Activated gamma-delta T cell (primary cell): ENCODE results near the gene GBX1.

Experiments used
- DNase-seq: peaks from one replicate; lab custom pipeline; 2025; lab: John Stamatoyannopoulos, UW

The GBX1 gene

DNA sequence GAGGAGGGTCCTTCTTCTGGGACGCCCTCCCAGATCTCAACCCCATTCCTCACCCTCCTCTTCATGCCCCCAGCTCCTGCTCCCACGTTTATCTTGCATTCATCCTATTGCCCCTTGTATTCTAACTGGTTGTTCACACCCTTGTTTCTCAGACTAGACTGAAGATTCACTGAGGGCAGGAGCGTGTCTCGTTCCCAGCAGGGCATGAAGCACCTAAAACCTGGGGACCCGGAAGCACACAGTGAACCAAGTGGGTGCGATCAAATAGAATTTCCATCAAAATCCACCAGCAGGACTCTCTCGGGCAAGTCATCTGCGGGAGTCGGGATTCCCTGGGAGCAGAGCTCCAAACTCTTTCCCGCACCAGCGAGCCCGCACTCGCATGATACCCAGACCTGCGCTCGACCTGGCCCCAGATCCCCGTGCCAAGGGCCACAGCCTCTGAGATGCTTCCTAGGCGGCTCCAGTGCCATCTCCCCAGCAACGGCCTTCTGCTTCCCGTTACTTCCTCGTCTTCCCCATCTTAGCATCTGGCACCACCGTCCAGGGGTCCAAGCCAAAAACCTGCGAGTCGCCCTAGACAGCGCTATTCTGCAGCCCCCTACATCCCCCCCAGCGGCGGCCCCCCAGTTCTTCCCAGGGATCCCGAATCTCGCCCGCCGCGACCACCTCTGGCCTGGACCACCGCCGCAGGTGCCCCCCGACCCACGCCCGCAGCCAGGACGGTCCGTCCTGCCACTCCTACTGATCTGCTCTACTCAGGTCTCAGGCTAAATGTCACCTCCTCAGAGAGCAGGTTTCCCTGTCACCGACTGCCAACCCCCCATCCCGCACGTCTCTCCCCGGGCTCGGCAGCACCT is 6.1 kb upstream of the GBX1 start:
- DNase-seq, result no peak

DNA sequence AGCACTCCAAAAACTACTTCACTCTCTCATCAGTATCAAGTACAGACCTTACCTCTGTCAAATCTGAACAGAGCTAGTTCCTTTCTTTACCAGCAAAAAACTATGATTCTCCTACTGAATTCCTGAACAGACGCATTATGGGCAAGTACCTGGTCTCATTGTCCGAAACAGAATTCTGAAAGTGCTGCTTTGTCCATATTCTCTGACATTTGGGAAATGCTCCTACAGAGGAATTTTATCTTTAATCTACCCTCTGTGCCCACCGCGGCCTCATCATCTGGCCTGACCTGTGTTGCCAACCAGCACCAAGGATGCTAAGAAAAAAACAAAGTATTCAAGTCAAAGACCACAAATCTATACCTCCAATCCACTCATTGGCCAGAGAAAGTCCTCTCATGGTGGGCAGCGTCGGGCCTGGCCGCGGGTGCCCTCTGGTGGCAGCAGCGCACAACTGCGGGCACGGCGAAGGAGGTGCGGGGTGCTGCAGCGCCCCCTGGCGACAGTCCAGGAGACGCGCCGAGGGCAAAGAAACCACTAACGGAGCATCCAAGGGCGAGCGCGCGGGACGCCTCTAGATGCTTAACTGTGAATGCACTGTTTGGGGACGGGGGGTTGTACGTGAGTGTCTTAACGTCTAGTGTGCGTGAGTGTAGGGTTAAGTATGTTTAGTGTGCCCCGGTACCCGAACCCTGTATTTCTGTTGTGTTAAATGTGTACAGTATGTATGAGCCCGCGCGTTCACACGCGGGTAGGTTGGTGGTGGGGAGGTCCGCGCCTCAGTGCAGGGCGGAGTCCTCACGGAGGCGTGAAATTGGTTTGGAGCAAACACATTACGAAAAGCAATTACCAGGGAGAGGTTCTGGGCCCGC is 5.0 kb upstream of the GBX1 start:
- DNase-seq, result peak; percentile 64

DNA sequence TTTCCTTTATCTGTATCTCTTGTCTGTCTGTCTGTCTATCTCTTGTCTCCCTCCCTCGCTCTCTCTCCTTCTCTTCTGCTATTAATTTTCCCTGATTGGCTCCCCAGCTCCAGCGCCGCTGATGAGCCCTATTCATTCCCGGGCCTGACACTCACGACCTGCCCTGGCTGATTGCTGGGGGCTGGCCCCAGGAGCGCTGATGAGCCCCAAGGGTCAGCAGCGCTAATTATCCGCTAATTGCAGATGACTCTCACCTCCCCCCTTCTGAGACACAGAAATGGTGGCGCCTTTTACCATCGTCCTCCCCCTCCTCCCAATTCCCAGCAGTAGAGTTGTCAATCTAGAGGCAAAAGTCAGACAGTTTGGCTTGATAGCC is 1.3 kb upstream of the GBX1 start:
- no peak for DNase-seq

DNA sequence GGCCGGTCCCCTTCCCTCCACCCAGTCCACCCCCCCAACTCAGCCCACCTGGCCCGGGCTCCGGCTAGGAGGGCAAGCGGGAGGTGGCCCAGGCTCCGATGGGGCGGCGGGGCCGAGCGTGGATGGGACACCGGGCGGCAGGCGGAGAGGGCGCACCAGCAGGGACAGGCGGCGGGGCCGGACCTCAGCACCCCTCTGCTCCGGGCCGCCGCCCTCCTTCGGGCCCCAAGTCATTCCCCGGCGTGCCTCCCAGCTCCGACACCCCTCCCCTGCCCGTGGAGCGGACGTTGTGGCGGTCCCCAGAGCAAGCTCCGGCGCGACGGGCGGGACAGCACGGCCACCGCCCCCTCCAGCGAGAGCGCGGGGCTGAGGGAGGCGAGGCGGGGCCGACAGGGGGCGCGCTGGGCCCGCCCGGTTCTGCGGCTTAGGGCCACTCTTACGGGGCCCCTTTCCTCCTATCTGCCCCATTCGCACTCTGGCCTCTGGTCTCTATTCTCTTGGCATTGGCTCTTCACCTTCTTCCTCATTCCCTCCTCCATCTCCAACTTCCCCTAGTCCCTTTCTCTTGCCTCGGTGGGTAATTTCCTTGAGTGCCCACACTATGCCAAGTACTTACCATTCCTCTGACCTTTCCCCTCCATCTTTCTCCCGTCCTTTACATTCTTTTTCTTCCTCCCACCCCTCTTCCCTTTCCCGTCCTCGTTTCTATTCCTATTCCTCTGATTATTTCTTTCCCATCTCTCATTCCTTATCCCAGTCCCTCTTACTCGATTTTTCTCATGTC is 701 bp upstream of the GBX1 start:
- DNase-seq, result peak; percentile 38

DNA sequence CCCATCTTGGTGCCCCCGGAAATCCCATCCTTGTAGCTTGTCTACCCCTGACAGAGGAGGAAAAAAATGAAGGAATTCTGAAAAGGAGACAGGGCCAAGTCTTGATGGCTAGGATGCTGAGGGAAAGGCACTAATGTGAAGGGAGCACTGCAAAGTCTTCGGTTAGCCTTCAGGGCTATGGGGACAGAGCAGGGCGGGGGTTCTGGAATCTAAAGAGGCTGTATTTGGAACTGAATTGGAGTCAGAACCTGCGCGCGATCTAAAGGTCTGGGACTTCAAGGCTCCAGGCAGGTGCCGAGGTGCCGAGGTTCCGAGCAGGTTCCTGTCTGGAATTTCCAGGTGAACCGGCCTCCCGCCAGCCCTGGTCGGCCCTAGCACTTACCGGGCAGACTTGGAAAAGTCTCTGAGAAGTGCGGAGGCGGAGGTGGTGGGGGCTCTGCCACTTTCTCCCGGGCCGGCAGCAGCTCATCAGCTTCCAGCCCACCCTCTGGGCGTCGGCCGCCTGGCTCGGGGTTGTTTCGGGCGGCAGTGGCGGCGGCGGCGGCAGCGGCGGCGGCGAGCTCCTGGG is 781 bp downstream of the GBX1 start:
- DNase-seq, result no peak

DNA sequence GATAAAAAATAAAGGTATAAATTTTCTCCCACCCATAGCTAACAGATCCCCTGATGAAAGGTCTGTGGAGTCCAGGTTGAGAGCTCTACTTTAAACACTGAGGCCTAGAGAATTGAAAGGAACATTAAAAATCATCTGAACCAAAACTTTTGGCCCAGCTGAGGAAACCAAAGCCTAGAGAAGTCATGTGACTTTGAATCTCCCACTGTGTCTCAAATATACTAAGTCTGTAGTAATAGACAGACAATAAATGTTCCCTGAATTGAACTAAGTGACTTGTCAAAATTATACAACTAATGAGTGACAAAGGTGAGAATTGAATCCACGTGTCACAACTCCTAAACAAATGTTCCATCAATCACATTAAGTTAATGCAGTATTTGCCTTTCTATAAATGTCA is 5.7 kb downstream of the GBX1 start:
- DNase-seq, result no peak

DNA sequence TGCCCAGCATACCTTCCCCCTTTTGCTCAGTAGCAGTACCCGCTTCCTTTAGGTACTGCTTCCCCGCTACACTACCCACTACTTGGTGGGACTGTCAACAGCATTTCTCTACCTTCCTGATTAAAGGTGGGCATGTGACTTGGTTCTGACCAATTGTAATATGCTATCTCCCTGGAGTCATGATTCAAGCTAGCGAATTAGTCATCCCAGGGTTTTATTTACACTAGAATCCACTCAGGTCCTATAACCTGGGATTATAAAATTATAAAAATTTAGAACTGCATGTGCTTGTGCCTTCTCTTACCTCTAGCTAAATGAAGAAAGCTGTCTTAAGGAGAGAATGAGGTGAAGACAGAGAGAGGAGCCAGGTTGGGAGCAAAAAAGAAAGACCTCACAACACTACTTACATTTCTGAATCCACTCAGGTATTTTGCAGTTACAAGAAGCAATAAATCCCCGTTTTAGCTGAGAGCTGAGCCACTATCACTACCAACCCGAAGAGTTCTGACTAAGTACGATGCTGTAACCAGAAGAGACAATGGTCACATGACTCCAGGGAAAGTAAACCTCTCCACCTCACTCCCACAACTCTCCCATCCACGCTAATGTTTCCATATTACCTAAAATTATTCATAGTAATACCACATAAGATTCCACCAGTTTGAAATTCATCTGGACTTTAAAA is 9.7 kb downstream of the GBX1 start:
- DNase-seq, result no peak

DNA sequence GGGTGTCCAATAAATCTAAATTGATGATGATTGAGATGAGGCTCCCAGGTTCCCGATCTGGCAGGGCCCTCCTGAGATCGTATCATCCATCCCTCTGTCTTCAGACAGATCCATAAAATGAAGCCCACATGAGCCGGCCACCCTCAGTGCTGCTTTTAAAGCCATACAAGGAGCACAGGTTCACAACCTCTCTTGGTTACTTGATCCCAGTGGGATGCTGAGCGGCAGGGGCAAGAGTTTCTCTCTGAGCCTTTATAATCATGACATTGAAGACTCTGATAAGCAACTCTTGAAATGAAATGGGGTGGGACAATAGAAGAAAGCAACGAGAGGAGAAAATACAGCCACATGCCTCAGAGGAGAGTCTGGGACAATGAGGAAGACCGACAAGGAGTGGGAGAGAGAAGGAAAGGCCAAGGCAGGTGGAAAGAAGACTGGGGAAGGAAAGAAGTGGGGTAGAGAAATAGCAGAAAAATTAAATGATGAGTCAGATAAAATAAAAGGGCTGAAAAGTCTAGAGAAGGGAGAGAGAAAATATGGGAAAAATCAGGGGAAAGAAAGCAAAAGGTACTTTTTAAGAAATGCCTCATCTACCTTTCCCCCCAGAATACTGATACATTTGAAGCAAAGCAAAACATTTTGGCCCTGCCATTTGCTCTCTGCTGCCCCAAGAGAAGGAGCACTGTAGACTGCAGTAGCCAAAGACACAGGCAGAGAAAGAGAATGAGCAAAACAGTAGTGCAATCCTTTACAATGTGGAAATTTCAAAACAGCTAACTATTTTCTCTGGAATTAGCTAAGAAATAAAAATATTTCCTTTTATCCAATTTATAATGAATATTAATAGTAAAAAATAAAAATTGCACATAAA is 14.6 kb downstream of the GBX1 start:
- no peak for DNase-seq

DNA sequence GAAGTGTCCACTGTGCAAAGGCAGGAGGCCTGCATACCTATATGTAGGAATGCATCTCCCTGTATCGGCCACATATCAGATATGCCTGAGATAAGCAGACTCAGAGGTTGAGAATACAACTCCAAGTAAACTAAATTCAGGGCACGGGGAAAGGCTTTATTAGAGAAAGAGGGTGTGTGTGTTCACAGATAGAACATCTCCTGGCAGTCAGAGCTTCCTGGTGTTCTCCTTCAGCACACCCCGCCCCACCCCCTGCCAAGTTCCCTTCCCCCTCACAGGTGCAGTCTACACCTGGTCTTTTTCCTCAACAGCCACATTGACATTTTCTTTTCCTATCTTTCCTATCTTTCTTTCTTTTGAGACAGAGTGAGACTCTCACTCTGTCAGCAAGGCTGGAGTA is 17.1 kb downstream of the GBX1 start:
- DNase-seq, result no peak

DNA sequence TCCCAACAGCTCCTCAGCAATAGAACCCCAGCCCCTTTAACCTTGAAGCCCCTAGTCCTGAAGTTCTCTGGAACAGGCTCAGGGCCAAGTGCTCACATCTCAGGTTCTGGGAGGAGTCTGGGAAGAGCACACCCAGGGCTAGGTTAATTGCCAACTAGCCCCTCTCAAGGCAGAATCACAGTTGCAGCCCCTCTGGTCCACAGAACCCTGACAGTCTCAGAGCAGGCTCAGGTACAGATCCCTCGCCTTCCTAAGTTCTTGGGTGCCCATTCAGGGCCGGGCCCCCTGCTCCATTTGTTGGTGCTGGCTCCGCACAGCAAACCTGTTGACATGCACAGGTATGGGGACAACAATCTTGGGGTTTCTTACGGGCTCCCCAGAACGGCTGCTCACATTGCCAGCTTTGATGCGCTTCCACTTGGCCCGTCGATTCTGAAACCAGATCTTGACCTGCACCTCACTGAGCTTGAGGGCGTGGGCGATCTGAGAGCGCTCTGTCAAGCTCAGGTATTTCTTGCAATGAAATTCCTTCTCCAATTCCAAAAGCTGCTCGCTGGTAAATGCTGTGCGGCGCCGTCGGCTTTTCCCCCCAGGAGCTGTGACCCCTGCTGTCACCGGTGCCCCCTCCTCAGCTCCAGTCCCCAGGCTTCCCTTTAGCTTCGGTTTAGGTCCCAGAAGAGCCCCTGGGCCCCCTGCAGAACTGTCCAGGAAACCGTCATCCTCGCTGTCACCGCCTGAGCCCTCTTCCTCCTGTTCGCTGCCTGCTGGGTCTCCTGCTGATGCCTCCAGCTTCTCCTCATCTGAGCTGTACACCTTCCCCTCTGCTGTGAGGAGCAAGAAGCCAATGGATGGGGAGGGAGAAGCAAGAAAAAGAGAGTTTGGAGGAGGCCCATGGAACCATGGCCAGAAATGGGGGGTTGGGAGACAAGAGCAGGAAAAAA is 18.9 kb downstream of the GBX1 start:
- DNase-seq, result no peak

DNA sequence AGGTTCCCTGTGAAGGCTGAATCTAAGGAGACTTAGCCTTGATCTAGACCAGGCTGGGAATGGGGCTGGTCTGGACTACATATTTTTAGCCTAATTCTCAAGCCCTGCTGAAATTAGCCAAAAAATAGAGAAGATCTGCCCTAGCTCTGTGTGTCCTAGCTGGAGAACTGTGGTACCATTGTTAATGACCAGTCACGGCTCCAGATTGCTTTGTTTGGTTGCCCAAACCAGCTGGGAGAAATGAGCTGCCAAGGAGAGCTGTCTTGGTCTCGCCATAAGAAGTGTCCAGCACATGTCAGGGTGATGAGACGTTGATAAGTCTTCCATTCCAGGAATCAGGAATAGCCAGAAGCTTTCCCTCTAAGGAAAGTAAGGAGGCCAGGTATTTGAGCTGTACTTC is 20.7 kb downstream of the GBX1 start:
- DNase-seq, result no peak

DNA sequence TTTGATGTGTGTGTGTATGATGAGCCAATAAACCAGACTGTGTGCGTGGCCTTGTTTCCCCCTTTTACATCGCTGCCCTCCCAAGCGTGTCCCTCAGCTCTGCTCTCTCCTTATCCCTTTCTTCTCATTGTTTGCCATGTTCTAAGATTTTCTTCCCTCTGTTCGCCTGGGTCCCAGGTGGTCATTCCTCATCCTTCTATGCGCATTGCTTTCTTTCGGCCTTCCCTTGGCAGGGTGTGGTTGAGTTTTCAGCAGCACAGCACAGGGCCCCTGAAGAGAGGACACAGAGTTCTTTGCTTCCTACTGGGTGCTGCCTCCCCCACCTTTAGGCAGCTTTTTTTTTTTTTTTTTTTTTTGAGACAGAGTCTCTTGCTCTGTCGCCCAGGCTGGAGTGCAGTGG is 23.1 kb downstream of the GBX1 start:
- DNase-seq, result no peak

DNA sequence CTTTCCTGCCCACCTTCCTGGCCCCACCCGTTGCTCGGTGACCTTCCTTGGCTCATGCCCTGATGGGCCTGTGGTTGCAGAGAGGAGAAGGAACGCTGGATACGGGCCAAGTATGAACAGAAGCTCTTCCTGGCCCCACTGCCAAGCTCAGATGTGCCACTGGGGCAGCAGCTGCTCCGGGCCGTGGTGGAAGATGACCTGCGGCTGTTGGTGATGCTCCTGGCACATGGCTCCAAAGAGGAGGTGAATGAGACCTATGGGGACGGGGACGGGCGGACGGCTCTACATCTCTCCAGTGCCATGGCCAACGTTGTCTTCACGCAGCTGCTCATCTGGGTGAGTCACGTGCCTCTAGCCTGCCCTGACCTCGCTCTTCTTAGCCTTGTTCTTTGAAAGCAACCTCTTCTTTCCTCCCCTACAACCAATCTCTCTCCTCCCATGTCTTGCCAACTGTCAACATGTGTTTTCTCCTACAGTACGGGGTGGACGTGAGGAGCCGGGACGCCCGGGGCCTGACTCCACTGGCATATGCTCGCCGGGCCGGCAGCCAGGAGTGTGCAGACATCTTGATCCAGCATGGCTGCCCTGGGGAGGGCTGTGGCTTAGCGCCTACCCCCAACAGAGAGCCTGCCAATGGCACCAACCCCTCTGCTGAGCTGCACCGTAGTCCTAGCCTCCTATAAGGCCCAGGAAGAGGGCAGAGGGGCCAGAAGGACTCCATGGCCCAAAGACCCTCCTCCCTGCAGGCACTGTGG is 24.1 kb downstream of the GBX1 start:
- no peak for DNase-seq

DNA sequence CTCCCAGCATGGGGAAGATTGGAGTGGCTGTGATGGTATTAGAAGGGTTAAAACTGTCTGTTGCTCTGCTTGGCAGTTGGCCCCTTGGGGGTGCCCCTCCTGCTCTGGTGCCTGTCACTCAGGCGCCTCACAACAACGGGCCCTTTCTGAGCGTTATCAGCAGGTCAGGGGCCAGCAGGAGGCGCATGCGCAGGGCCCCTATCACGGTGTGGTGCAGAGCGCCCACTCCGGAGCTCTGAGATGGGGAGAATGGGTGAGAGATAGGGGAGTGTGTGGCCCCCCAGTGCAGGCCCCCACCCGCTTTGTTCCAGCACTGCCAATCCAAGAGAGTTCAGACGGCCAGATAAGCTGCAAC is 24.8 kb downstream of the GBX1 start:
- no peak for DNase-seq

DNA sequence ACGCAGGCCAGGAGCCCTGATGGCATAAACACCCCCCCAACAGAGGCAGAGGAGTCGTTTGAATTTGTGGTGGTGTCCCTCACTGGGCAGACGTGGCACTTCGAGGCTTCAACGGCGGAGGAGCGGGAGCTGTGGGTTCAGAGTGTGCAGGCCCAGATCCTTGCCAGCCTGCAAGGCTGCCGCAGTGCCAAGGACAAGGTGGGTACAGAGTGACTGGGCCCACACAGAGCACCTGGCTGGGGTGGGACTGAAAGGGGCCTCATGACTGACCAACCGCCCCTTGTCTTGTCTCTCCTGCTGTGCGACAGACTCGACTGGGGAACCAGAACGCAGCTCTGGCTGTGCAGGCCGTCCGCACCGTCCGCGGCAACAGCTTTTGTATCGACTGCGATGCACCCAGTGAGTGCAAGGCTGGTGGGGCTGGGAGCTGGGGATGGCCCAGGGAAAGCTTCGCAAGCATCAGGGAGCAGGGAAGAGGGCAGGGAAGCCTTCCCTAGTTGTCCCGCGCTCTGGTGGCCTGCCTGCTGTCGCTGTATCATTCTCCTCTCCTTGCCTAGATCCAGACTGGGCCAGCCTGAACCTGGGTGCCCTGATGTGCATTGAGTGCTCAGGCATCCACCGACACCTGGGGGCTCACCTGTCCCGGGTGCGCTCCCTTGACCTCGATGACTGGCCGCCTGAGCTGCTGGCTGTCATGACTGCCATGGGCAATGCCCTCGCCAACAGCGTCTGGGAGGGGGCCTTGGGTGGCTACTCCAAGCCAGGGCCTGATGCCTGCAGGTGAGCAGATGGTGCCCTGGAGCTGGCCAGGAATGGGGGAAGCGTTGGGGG is 25.4 kb downstream of the GBX1 start:
- DNase-seq, result no peak

DNA sequence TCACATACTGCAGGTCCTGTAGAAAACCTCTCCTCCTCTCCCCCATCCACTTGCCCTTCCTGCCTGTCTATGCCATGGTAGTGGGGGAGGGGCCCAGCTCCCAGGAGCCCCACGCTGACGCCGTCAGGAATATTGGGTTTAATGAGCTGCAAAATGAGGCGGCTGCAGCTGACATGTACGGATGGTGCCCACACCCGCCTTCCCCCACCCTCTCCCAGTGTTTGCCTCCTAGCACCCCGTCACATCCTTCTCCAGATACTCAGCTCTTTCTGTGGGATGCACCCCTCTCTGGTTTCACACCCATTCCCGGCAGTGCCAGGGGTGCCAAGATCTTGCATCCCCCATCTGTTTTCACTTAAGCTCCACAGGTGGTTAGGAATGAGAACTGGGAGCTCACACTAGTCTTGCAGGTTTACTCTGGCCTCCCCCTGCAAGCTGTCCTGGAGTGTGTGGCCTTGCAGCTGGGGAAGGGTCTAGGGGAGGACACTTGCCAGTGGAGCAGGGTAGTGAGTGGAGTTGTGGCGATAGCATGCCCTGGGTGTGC is 26.1 kb downstream of the GBX1 start:
- DNase-seq, result no peak

DNA sequence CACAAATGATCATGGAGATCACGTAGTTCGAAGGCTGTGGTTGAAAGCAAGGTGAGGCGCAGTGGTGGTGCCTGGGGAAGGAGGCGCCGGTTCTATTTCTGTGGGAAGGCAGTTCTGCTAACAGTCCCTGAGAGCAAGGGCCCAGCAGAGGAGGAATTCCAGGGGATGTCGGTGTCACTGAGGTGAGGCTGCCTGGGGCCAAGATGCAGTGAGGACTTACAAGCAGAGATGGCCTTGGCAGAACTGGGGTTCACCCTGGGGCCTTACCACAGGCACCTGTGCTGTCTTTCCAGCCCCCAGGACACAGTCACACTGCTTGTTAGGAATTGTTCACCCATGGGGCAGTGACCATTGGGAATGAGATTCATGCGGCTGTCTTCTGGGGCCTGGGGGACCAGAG is 26.7 kb downstream of the GBX1 start:
- no peak for DNase-seq

DNA sequence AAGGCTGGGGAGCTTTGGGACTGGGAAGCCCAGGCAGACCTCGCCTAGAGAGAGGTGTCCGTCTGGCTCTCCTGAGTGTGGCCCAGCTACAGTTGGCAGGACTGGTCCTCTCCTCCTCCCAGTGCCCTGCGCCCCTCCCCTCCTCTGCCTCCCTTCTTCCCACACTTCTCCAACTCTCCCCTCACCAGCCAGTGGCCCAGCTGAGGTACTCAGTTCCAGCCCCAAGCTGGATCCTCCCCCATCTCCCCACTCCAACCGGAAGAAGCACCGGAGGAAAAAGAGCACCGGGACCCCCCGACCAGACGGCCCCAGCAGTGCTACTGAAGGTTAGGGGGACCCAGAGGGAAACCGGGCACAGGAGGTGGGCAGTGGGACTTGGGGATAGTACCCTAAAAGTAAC is 27.7 kb downstream of the GBX1 start:
- DNase-seq, result no peak
